ENCODE results near the gene PPTC7. TPM values are rescaled to one million over a fixed set of nuclear protein-coding genes. Genes with fewer than 3 reads are reported as not detected.

The PPTC7 gene
- total RNA-seq = 10 to 100 TPM; 15.8 to 28.9 (median 22.8) TPM

DNA sequence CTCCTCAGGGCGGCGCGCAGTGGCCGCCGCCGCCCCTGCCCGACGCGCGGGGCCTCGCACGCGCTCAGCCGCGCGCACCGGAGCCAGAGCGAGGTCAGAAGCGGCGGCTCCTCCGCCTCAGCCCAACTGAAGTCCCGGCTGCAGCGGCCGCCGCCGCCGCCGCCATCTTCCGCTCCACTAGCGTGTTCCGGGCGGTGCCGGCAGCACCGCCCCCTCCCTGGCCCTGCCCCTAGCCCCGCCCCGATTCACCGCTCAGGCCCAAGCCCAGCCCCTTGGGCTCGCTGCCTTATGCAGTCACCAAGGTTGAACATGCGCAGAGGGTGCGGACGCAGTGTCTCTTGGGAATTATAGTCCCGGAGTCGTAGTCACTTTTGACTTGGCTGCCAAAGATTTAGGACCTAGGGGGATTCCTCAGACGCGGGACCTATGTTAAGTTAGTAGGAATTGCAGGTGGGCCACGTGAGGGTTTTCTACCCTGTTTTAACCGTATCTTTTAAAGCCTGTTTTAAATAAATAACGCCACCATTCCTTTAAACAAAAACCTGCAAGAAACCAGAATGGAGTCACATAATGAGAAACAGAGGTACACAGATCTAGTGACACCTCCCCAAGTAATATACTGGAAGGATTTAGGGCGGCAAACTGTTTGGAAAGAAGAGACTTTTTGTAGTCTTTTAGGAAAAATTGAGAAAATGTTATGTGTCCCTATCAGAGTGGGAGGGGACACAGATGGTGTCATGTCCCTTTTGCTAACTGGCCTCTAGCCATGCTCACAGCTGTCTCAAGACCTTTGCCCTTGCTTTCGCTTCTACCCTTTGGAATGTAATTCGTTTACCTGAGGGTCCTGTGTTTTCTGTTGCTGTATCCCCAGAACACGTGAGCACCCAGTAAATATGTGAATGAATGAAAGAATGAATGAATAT, at the start of gene PPTC7:
Gene PPTC7, minus strand, starts transcription at position 182 of the 923 bp plus-strand sequence. CDS start 287 bp downstream, outside the sequence.
- Histone ChIP-seq H3K4me3 (replicated peaks in 1 of 3) (peak within 1 kb of the TSS; percentile 57 to 81 (median 70)), H3K27ac (peak within 1 kb of the TSS; percentile 77 to 93 (median 93)), H3K4me1 (peaks cover 49 to 71% of the 10 kb centered on the region in 2 donors), H3K36me3 (no peaks in the 10 kb centered on the region), H3K27me3 (no peaks in the 10 kb centered on the region), H3K9me3 (no peaks in the 10 kb centered on the region)
- 8 to 14% methylated on average over 14 to 21 of the region's 52 CpGs for WGBS, 2 donors
- TF ChIP-seq POLR2A (IDR thresholded peaks at IDR 0.05) (peak; percentile 82 to 96), CTCF (IDR thresholded peaks at IDR 0.05) (no peak)
- intact Hi-C loops (cut with DNase I) = no loop called here
- DNase-seq = peak; percentile 97 to 98

DNA sequence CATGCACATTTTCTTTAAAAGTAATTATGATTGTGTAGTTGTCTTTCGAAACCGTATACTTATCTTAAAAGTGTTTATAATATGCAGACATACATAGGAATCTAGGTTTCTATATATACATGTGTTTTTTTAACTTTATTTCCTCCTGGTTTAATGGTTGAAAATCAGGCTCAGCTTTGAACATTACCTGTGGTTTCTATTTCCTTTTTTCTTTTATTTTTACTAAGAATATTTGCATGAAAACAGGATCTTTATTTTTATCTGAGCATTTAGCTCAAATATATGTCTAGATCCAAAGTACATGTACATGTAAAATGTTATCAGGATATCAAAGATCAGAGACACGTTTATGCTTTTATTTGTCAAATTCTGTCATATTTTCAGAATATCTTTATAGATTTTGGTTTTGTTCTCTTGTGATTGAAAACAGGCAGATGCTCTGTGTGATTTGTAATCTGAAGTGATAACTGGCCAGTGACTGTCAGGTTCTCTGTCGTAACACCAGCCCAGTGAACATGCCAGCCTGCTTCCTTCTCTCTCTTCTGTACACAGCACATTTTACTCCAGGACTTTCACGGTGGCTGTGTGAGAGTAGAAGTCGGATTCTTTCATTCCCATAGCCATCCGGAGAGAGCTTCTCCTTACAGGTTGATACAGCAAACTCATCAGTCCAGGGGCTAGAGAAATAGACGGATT, 44.5 kb upstream of the PPTC7 start:
- intact Hi-C loops (cut with DNase I) = no loop called here
- Histone ChIP-seq H3K27me3 (no peaks in the 10 kb centered on the region), H3K36me3 (peaks cover 0 to 14% of the 10 kb centered on the region in 2 donors), H3K4me3 (replicated peaks in 1 of 3) (no peak overlapping the region), H3K27ac (no peak overlapping the region), H3K9me3 (no peaks in the 10 kb centered on the region), H3K4me1 (no peaks in the 10 kb centered on the region)
- 90 to 92% methylated on average over 8 of the region's 8 CpGs for WGBS, 2 donors
- DNase-seq = no peak
- TF ChIP-seq CTCF (IDR thresholded peaks at IDR 0.05) (no peak), POLR2A (IDR thresholded peaks at IDR 0.05) (no peak)

GRCh38 chr12:110622582-110622981, 39.5 kb upstream of the PPTC7 start:
- Histone ChIP-seq H3K4me3 (replicated peaks in 1 of 3) (no peak overlapping the region), H3K27ac (no peak overlapping the region), H3K36me3 (peaks cover 0 to 5% of the 10 kb centered on the region in 2 donors), H3K9me3 (no peaks in the 10 kb centered on the region), H3K27me3 (no peaks in the 10 kb centered on the region), H3K4me1 (no peaks in the 10 kb centered on the region)
- WGBS, 2 donors = 85 to 96% methylated on average over 3 of the region's 3 CpGs
- DNase-seq = no peak
- intact Hi-C loops (cut with DNase I) = no loop called here
- TF ChIP-seq POLR2A (IDR thresholded peaks at IDR 0.05) (no peak), CTCF (IDR thresholded peaks at IDR 0.05) (no peak)

DNA sequence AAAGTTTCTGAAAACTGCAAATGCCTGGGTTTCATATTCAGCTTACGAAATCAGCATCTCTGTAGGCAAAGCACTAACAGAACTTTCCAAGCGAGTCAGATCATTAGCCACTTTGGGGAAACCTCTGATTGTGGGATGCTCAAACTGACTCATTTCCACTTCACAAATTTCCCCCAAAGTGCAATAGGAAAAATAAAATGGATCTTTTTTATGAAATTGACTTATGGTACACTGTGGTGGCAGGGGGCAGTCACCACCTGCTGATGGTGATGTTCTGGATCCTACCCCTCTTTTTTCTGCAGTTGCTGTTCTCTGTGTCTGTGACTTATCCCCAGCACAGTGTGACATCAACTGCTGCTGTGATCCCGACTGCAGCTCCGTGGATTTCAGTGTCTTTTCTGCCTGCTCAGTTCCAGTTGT, 36.4 kb upstream of the PPTC7 start:
- WGBS, 2 donors = 85 to 88% methylated on average over 4 of the region's 4 CpGs
- no peak overlapping the region for H3K27ac ChIP-seq
- intact Hi-C loops (cut with DNase I) = no loop called here
- H3K36me3 ChIP-seq = no peaks in the 10 kb centered on the region
- no peaks in the 10 kb centered on the region for H3K27me3 ChIP-seq
- no peaks in the 10 kb centered on the region for H3K9me3 ChIP-seq
- TF ChIP-seq POLR2A (IDR thresholded peaks at IDR 0.05) (no peak), CTCF (IDR thresholded peaks at IDR 0.05) (no peak)
- H3K4me1 ChIP-seq = peaks cover 5 to 6% of the 10 kb centered on the region in 2 donors
- no peak for DNase-seq
- H3K4me3 ChIP-seq (replicated peaks in 1 of 3) = no peak overlapping the region
